ENCODE results near the gene NUB1.

NUB1 gene

GRCh38 chr7:151392002-151392401 lies 50.4 kb downstream of the NUB1 start:
- DNase-seq = no peak

DNA sequence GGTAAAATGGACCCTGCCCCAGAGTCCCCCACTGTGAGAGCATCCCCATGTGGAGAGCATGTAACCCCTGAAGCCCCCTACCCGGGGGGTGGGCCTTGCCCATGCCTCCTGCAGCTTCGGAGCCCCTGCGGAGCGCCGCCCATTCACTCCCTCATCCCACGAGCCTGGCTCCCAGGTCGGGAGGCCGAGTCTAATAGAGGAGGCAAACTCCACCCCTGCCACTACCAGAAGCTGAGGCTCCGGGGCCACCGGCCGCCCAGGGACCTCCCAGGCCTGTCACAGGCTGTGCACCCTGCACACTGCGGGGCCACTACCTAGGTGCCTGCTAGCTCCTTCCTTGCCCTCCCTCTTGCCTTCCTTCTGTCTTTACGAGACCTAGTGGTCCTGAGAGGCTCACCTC lies 50.8 kb downstream of the NUB1 start:
- no peak for DNase-seq

GRCh38 chr7:151393031-151393977 lies 51.7 kb downstream of the NUB1 start:
- DNase-seq = no peak

GRCh38 chr7:151394076-151395035 lies 52.7 kb downstream of the NUB1 start:
- DNase-seq = no peak

DNA sequence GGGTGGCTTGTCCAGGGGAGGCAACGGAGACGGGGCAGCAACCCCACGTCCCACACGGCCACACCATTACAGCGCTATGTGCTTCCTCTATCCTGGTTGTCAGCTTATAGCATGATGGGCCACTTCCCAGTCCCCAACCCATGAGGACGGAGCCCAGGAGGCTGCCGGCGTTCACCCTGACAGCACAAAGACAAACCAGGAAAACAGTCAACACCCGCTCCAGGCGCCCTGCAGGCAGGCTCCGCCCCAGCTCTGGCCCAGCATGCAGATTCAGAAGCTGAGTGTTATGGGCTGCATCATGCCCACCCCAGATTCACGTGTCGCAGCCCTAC lies 53.4 kb downstream of the NUB1 start:
- DNase-seq = no peak

GRCh38 chr7:151396328-151396970 lies 54.8 kb downstream of the NUB1 start:
- DNase-seq = no peak

- no peak for DNase-seq
These were observed 55.4 kb downstream of the NUB1 start for GRCh38 chr7:151397026-151397425.

GRCh38 chr7:151398446-151399304 lies 57.1 kb downstream of the NUB1 start:
- DNase-seq = no peak

GRCh38 chr7:151399305-151399601 lies 57.6 kb downstream of the NUB1 start:
- no peak for DNase-seq

- no peak for DNase-seq
These were observed 58.3 kb downstream of the NUB1 start for GRCh38 chr7:151399906-151400305.

GRCh38 chr7:151400626-151401315 lies 59.2 kb downstream of the NUB1 start:
- DNase-seq = no peak

DNA sequence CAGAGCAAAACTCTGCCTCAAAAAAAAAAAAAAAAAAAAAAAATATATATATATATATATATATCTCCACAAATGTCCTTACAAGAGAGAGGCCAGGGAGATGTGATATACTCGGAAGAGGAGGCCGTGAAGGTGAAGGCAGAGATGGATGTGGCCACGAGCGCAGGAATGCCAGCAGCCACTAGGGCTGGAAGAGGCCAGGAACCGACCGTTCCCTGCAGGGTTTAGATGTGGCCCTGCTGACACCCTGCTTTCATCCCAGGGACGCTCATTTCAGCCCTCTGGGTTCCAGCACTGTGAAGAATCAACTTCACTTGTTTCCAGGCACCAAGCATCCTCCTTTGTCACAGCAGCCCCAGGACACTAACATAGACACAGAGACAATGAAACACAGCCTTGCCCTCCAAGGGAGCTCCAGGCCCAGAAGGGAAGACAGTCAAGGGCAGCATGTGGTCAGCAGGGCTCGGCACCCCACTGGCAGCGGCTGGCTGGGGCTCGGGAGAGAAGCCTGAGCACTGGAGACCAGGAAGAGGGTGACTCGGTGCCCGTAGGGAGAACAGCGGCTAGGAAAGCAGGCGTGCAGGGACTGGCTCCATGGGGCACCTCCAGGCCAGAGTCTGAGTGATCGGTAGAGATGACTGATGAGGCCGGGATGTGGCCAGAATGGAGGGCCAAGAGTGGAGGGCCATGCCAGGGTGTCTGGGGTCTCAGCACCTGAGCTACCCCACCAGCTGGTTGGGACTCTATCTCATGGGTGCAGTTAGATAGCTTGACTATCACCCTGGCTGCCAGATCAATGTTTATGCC lies 60.6 kb downstream of the NUB1 start:
- DNase-seq = no peak

DNA sequence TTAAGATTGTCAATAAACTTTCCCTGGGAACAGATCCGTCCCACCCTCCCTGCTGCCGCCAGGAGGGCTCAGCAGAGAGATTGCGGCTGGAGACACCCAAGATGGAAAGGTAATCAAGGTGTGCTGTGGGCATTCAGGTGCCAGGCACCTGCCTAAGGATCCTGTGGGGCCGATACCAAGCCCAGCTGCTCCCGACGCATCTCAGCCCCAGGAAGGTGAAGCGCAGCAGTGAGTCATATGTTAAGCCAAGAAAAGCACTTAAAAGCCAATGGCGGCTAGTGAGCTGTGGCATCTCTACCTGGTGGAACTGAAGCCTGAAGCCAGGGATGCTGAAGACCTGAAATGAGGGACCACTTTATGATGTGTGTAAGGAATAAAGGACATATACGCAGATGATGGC lies 62.2 kb downstream of the NUB1 start:
- no peak for DNase-seq

DNA sequence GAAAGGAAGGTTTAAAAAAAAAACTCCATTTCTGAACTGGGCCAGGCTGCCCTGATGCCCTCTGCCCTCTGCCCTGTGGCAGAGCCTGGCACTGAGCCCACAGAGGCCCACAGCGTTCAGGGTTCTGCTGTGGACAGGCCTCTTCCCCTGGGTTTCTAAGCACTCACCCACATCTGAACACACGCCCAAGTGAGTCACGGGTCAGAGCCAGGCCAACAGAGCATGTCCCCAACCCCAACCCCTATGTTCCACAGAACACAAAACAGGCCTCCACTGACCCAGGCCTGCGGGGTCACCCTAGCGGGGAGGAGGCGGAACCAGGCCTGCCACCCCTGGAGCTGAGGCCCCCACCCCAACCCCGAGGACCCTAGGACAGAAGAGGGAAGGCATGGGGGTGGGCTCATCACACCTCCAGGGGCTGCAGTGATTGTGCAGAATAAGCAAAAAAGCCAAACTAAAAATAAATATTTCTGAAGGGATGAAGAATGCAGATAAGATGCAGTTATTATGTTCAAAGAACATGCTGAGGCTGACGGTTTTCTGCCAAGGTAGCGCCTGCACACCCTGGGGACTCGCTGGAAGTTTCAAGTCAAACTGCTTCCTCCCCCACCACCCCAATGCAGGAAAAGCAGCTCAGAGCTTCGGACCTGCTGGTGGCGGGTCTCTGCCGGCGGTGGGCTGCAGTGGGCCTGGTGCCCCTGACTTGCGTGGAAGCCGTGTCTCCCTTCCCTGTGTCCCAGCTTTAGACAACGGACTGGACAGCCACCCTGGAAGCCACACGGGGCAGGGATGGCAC lies 62.8 kb downstream of the NUB1 start:
- no peak for DNase-seq

DNA sequence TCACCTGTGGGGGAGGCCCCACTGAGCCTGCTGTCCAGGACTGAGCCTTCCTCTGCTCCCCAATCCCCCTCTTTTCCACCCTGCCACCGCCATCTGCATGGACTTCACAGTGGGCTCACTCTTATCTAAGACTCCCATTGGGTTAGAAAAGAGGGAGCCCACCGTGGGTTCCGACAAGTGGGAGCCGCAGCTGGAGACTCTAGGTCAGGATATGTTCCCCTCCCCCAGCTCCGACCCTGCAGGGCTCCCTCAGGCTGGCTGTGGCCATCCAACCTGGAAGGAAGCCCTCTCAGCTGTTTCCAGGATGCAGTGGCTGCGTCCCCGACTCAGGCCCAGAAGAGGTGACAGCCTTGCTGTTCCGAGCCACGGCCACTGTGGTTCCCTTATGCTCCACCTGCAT lies 63.4 kb downstream of the NUB1 start:
- no peak for DNase-seq

DNA sequence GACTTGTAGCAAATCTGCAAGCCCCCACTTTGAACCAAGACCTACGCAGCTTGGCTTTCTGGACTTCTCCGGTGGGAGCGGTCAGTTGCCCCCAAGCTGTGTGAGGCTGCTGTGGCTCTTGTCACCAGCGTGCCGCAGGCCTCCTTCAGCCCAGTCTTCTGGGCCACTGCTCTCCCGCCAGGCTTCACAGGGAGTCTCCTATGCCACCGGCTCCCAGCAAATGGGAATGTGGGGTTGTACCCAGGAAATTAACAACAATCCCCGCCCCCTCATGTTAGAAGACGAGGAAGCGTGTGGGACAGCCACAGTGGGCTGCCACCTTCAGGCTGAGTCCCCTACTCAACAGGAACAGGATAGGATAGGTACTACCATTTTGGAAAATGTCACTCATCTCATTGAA lies 64.0 kb downstream of the NUB1 start:
- no peak for DNase-seq

DNA sequence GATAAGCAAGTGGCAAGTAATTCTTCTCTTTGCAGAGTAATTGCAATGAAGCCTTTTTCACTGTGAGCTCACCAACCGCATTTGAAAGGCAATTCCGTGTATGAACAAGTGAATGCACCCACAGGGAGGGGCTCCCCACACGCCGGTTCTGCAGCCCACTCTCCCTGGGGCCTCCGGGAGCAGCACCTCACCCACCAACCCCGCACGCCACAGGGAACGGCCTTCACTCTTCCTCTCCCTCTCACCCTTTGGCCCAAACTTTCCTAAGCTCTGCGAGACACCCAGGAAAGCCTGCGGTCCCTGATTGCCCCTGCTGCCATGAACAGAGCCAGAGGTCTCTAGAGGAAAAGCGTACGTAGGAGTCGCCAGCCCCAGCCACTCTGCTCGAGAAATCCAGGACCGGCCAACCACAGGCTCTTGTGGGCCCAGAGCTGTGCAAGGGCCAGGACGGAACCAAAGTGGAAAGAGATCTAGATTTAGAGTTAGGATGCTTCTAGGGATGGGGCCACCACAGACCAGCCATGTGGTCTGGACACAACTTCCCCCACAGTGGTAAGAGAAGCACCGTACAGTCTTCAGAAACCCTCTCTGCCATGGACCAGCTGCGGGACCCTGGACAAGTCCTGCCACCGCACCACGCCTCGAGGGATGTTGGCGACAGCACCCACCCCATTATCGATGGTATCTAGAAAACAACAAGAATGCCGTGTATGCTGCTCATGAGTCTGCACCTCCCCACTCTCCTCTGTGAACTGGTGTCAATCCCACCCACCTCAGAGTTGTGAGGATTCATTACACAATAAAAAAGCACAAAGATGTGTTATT lies 64.7 kb downstream of the NUB1 start:
- no peak for DNase-seq

DNA sequence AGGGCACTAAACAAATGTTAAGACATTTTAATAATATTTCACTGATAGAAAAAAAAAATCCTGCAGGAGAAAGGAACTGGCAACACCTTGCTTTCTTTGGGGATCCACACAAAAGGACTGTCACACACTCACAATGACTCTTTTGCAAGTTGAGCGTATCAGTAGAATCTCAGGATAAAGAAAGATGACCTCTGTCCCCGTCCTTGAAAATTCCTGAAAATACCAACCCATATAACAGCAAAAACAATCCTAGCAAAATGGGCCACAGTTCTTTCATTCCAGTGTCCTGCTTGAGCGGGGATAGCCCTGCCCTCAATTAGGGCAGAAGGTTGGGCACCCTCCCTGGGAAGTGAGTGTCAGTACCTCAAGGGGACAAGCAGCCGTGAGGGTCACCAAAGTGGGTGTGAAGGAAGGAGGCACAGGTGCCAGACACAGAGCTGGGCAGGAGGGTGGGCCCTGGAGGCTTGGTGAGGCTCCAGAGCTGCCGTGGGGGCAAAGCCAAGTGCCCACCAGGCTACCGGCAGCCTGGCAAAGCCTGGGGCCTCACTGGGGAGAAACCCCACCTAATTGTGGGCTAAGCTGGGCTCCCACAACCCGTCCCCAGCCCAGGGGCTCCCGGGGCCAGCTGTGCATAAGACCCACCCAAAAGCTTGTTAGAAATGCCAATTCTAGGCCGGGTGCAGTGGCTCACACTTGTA lies 65.4 kb downstream of the NUB1 start:
- no peak for DNase-seq

DNA sequence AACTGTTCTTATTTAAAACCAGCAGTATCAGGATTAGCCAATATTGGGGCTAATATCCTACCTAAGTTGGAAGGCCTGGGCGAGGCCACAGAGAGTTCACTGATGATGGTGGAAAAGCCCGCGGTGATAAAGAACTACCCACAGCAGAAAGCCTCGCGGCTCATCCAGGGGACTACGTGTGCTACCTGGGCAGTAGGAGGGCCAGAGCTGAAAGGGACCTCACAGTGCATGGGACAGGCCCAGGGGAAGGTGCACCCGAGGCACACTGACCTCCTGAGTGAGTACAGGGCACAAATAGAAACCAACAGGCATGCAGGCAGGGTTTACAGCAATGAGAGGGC lies 66.9 kb downstream of the NUB1 start:
- no peak for DNase-seq

Data from stimulated activated CD4-positive, alpha-beta T cell treated with anti-CD3 and anti-CD28 coated beads, Interleukin-15, amount 100 ng/mL, for 24 hours (primary cell).